ENCODE data around the gene OTX1. TPM values are rescaled to one million over a fixed set of nuclear protein-coding genes. Genes with fewer than 3 reads are reported as not detected.

OTX1 gene
- total and polyA plus RNA-seq, 9 of the 15 experiments (the other 6 are each of a cell fraction or from before 2014, with no cell fraction given): 0.18 to 7.1 (median 0.58) TPM

- TF ChIP-seq ZBTB40 (IDR thresholded peaks at IDR 0.05) (peak; percentile 66; the same call in 1 of the 2 replicates), ZBTB40 (CRISPR knock-in tag; IDR thresholded peaks at IDR 0.05) (no peak), KLF6 (CRISPR knock-in tag; IDR thresholded peaks at IDR 0.05; ENCODE audit: borderline replicate concordance) (0 out of 2 replicates have a peak, but pooled peaks have one; percentile 8), BRD4 (IDR thresholded peaks at IDR 0.05) (0 out of 2 replicates have a peak, but pooled peaks have one; percentile 3), POLR2G (IDR thresholded peaks at IDR 0.05; ENCODE audit: low read depth, low read length) (peak; percentile 40; the same call in 1 of the 2 replicates), RCOR1 (IDR thresholded peaks at IDR 0.05; ENCODE audit: borderline replicate concordance in 1 of 2, low read depth in 2 of 2, low read length in 2 of 2) (0 out of 4 replicates have a peak, but pooled peaks of 1 of the 2 experiments have one; percentile 13), PRDM10 (IDR thresholded peaks at IDR 0.05; ENCODE audit: partially characterized antibody) (no peak)
These were observed 10.0 kb upstream of the OTX1 start (continued) for GRCh38 chr2:63040586-63040985.
